Cardiac septum (tissue), 1 donor: Measurements from ENCODE around the gene ZNF836. TPM values are rescaled to one million over a fixed set of nuclear protein-coding genes. Genes with fewer than 3 reads are reported as not detected.
"Not testable (repeated sequence)": the region's sequence is repeated elsewhere in the genome, so short reads cannot be mapped to it uniquely, and the experiment has no call there.

ENCODE experiments used
- DNase-seq: peaks from one replicate; pipeline ENCODE4 v3.0.0-alpha.2; 2020; ENCODE audit warnings: low spot score
- intact Hi-C: fragments of 100-400 bp; cut with DNase I; formaldehyde crosslinking; loops from one replicate; pipeline ENCODE4 v1.14.0; 2022
- long read RNA-seq: library from polyadenylated mRNA; unstranded; transcript quantifications from one replicate; pipeline ENCODE4 v2.0.0, GENCODE V29; 2021
- total RNA-seq: library from RNA; stranded (reverse); fragmentation: NEBNext Ultra II Directional; extraction: Animal tissue kit (Norgen Biotek cat#: 25700); gene quantifications from one replicate; pipeline ENCODE4 v1.2.1, GENCODE V29; 2021
- donor health status: DM: no; HTN: no; CAD: no.

The ZNF836 gene
- 5.9 TPM for total RNA-seq
- long read RNA-seq: 0 reads

DNA sequence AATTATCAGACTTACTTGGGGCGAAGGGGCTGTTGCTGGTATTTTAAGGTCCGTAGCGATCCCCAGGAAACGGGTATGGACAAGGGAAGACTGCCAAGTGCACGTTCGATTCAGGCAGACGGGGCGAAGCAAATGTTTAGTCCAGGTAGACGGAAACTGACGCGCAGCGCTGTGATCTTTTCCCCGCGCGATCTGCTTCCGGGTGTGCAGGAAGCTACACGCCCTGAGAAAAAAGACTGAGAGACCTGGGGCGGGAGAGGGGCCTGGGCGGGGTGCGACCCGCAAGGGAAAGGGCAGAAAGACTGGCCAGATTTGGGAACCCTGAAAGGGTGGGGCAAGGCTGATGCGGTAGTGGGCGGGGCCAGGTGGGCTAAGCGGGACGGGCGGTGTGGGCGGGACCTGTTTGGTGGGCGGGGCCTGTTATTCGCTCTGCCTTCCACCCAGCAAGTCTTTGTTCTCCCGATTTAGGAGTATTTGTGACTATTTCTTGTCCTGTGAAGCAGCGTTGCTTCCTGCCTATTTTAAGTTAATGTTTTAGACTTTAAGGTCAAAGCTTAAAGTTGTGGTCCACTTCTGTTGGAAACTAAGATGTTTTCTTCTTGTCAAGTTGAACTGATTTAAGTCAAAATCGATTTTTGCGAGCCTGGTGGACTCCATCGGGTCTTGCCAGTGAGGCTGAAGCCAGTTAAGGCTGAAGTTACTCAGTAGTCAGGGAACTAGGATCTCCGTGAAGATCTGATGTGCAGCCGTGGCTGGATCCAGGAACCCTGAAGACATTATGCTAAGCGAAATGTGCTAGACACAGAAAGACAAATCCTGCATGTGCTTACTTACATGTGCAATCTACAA lies at the start of gene ZNF836:
Gene ZNF836, minus strand, starts transcription at position 301 of the 849 bp plus-strand sequence. CDS start 3,549 bp downstream, outside the sequence.
- intact Hi-C loops: loop anchor here (1.0 to 5.0 kb wide), 2 partner anchors 18 to 34 kb away; partner anchors contain the start of gene ZNF616
- DNase-seq: peak; percentile 96

GRCh38 chr19:52221031-52221430 lies 49.6 kb upstream of the ZNF836 start:
- no peak for DNase-seq
- intact Hi-C loops: no loop called here

DNA sequence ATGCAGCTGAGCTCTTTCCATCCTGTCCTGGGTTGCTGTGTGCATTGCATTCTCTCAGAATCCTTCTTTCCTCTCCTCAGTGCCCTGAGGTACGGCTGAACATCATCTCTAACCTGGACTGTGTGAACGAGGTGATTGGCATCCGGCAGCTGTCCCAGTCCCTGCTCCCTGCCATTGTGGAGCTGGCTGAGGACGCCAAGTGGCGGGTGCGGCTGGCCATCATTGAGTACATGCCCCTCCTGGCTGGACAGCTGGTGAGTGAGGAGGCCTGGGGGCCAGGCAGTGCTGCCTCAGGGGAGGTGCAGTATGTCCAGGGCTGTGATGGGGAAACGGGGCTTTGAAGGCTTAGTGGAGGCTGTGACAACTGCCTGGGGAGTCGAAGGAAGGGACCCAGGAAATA lies 48.2 kb upstream of the ZNF836 start:
- DNase-seq: no peak
- intact Hi-C loops: no loop called here

GRCh38 chr19:52217576-52217975 lies 46.2 kb upstream of the ZNF836 start:
- intact Hi-C loops: no loop called here
- DNase-seq: no peak

GRCh38 chr19:52216401-52216800 lies 45.0 kb upstream of the ZNF836 start:
- intact Hi-C loops: no loop called here
- DNase-seq: no peak

- intact Hi-C loops: no loop called here
- no peak for DNase-seq
Measured at GRCh38 chr19:52214241-52214640, 42.8 kb upstream of the ZNF836 start.

DNA sequence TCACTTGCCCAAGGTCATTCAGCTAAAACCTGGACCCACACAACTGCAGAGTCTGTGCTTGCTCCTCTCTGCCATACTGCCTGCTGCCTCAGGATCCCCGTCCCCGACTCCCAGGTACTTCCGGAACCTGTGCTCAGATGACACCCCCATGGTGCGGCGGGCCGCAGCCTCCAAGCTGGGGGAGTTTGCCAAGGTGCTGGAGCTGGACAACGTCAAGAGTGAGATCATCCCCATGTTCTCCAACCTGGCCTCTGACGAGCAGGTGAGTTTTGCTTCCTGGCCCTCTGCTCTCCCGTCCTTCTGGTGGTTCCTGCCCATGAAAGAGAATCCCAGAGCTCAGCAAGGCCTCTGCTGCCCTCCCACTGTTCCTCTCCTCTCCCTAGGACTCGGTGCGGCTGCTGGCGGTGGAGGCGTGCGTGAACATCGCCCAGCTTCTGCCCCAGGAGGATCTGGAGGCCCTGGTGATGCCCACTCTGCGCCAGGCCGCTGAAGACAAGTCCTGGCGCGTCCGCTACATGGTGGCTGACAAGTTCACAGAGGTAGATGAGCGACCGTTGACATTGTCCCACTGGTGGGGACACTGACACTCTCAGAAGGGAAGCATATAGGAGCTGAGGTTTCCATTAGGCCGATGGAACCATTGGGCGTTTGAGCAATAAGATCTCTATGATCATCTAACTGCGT lies 41.3 kb upstream of the ZNF836 start:
- DNase-seq: no peak
- intact Hi-C loops: no loop called here

- DNase-seq: no peak
- intact Hi-C loops: no loop called here
Measured at GRCh38 chr19:52211926-52212571, 40.6 kb upstream of the ZNF836 start.

GRCh38 chr19:52211203-52211602 lies 39.8 kb upstream of the ZNF836 start:
- no peak for DNase-seq
- intact Hi-C loops: no loop called here

DNA sequence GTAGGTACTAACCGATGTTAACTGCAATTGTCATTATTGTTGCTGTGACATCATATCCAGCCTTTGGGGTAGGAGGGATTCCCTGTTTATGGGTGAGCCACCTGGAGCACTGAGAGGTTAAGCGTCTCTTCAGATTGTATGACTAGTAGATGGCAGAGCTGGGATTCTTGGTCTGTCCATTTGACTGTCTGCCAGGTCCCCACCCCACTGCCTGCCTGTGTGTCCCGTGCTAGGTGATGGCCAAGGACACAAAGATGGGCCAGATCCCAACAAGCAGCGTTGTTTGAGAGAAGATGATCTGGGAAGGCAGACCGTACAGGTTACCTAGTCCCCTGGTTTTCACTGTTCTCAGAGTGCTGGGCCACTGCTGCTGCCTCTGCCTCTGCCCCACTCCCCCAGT lies 35.1 kb upstream of the ZNF836 start:
- no peak for DNase-seq
- intact Hi-C loops: no loop called here

GRCh38 chr19:52200755-52201391 lies 29.5 kb upstream of the ZNF836 start:
- DNase-seq, intact Hi-C loops: not testable (repeated sequence)

DNA sequence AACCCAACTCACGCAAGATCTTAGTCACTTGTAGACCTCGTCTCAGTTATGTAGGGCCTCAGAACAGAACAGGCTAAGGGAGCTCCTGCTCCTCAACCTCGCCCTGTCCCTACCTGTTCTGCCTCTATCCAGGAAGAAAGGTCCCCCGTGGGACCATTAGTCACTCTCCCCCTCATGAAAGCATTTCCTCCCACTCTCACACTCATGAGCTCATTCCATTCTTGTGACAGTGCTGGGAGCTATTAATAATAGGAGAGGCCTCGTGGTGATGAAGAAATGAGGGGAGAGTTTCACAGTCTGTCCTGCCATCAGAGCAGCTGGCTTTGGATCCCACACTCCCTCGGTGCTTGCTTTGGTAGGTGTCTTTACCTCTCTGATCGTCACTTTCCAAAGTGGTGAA lies 28.6 kb upstream of the ZNF836 start:
- DNase-seq: no peak
- intact Hi-C loops: no loop called here

GRCh38 chr19:52198678-52199077 lies 27.3 kb upstream of the ZNF836 start:
- intact Hi-C loops: no loop called here
- no peak for DNase-seq

DNA sequence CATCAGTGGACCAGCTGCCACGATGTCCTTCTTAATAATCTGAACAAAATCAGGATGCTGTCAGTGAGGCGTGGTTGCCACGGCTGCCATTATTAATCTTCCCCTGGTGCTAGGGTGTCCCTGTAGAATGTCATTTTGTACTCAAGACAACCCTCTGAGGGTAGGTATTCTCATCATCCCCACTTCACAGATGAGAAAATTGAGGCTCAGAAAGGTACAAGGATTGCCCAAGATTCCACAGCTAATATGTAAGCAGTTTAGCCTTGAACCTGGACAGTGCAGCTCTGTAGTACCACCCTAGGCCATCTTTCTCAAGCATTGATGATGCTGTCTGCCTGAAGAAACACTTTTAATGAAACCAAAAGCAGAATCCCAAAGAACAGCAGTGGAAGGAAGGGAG lies 26.5 kb upstream of the ZNF836 start:
- intact Hi-C loops: no loop called here
- no peak for DNase-seq

- DNase-seq: no peak
- intact Hi-C loops: no loop called here
Measured at GRCh38 chr19:52196256-52196967, 25.0 kb upstream of the ZNF836 start.

DNA sequence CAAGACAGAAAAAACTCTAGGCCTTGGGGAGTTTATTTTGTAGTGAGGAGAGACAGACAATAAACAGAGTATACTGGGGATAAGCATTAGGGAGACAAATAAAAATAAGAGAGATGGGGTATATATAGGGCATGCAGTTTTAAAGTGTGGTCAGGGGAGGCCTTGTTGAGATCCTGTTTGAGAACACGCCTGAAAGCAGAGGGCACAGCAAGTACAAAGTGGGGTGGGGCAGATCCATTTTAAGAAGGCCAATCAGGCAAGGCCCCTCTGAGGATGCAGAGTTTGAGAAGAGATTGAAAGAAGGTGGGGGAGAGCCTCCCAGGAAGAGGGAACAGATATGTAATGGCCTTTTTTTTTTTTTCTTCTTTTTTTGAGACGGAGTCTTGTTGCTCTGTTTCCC lies 20.5 kb upstream of the ZNF836 start:
- no peak for DNase-seq
- intact Hi-C loops: no loop called here

- intact Hi-C loops: no loop called here
- DNase-seq: no peak
Measured at GRCh38 chr19:52191389-52191788, 20.0 kb upstream of the ZNF836 start.

- intact Hi-C loops: no loop called here
- no peak for DNase-seq
Measured at GRCh38 chr19:52190487-52191293, 19.3 kb upstream of the ZNF836 start.
